Globus pallidus (tissue), 1 donor: Measurements from ENCODE around the gene CDCA3.
A peak's percentile ranks its signal among the peaks of the same experiment; 100 is the strongest.

Experiments
- DNase-seq: peaks from one replicate; pipeline ENCODE4 v3.0.0-alpha.2; 2015; ENCODE audit warnings: low spot score

The CDCA3 gene

DNA sequence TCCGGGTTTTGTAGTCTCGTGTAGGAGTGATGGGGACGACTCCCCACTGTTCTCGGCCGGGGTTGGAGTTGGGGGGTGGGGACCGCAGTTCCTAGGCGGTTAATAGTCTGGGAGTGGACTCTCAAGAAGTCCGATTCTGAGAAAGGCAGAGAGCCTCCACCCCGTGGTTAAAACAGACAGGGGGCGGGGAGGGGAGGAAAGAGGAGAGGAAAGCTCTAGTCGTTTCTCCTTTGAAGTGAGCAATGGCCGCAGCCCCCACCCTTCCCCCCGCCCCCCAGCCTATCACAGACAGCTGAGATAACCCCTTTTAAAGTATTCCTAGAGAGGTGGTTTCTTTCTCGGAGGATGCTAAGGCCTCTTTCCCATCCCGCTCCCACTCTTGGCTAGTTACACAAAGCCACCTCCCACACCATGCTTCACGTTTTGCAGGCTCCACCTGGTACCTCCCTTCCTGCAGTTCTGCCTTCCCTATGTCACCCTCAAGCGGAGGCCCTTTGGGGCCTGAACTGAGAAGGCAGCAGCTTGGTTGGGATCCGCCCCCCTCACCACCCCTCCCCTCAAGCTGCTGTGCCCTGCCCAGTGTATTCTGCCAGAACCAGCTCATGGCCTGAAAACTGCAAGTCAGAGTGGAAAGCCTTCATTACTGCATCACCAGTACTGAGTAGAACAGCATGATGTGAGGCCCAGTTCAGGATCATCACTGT, 1.7 kb upstream of the CDCA3 start:
- DNase-seq, result peak; percentile 73

DNA sequence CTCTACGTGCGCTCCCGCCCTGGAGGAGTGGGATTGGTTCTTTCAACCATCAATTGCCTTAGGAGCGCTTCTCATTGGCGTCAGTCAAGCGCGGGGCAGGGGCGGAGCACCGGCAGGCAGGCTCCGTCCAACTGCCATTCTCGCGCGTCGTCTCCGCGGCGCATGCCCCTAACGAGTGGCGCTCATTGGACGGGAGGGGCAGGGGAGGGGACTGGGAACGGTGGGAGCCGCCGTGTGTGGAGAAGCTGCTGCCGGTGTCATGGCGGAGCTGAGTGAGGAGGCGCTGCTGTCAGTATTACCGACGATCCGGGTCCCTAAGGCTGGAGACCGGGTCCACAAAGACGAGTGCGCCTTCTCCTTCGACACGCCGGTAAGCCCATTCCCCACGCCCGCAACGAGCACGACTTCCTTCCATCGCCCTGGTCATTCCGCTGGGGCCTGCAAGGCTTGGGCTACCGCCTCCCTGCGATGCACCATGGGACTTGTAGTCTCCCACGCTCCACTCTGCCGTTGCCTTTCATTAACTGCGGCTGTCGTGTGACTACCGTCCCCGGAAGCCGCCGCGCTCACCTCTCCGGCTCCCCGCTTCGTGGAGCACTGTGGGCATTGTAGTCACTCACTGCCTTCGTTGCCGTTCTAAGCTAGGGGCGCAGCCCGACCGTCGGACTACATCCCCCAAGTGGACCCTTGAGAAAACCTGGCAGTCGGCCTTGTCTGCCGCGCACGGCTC, 1.0 kb upstream of the CDCA3 start, which contains the start of gene USP5:
Gene USP5 (plus strand): TSS at position 230 of the 730 bp plus-strand sequence. CDS start 30 bp downstream, at position 260.
- peak; percentile 100 for DNase-seq

DNA sequence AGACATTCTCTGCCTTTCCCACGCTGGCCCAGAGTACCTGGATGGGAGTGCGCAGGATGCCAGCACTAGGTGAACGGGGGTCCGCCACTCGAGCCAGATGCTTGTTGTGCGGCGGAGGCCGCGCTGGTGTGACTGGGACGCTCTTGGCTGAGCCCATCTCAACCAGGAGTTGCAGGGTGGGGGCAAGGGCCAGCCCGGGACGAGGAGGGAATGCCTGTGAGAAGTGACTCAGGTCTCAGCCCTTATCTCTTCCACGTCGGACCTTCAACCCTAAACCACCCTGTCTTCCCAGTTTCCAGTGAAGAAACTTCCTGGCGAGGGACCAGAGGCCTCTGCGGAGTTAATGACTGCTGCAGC, 312 bp downstream of the CDCA3 start:
- no peak for DNase-seq

DNA sequence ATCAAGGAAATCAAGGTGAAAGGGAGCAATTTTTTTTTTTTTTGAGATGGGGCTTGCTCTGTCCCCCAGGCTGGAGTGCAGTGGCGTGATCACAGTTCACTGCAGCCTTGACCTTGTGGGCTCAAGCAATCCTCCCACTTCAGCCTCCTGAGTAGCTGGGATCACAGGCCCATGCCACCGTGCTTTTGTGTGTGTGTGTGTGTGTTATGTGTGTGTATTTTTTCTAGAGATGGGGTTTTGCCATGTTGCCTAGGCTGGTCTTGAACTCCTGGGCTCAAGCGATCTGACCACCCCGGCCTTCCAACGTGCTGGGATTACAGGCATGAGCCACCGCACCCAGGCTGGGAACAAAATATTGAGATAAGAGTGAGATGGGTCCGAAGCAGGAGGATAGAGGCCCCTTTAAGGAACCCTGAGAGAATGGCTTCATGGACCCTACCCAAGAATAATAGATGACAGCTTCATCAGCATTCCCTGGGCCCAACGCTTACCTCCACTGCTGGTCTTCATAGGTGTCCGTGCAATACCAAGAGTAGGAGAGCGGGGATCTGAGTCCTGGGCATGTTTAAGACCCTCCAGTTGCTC, 1.0 kb downstream of the CDCA3 start:
- no peak for DNase-seq

DNA sequence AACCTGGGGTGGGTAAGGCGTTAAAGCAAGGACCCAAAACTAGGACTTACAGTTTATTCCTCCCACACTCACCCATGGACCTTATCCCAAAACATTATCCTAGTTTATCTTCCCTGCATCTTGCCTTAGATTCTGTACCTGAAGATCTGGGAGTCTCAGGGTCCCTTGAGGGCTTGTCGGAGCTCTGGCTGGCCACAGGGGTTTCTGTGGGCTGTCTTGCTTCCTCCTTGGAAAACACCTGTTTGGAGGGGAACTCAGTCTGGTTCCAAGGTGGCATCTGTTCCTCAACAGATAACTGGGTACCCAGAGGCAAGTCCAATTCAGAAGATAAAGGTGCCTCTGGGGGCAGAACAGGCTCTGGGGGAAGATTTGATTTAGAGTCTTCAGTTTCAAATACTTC, 1.7 kb downstream of the CDCA3 start:
- no peak for DNase-seq

DNA sequence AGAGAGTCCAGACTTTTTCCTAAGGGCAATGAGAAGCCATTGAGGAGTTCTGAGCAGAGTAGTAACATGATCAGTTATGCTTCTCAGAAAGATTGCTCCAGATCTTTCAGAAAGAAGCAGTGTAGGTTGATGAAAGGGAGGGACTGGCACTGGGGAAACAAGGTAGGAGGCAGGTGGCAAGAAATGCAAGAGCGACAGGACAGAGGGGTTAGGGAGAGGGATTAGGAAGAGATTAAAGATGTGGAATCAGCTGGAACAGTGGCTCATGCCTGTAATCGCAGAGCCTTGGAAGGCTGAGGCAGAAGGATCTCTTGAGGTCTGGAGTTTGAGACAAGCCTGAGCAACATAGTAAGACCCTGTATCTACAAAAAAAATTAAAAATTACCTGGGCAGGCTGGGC, 3.4 kb downstream of the CDCA3 start:
- DNase-seq, result no peak

DNA sequence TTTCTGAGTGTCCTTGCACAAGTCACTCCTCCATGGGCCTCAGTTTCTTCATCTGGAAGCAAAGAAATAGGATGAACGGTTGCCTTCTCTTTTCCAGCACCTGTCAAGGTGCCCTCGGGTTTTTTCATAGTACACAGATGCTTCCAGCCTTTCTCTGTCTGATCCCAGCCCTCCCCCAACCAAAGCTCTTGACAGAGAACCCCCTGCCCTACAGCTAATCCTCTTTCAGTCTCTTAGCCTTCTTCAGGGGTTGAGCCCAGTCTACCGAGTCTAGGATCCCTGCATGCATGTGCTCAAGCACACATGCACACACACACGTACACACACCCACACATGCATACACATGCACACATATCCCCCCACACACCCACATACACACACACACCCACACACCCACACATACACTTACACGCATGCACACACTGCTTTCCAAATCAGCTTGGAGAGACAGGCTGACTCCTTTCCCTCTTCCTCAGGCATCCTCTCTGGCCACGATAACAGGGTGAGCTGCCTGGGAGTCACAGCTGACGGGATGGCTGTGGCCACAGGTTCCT, 4.7 kb downstream of the CDCA3 start:
- no peak for DNase-seq

DNA sequence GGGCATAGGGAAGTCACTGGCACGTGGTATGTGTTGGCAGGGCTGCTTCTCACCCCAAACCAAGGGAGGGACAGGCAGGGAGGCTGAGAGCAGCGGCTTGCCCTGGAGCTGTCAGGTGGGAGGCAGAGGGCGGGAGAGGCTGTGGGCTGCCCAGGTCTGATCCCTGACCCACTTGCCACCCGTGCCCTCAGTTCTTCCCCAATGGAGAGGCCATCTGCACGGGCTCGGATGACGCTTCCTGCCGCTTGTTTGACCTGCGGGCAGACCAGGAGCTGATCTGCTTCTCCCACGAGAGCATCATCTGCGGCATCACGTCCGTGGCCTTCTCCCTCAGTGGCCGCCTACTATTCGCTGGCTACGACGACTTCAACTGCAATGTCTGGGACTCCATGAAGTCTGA, 5.7 kb downstream of the CDCA3 start:
- DNase-seq, result no peak

DNA sequence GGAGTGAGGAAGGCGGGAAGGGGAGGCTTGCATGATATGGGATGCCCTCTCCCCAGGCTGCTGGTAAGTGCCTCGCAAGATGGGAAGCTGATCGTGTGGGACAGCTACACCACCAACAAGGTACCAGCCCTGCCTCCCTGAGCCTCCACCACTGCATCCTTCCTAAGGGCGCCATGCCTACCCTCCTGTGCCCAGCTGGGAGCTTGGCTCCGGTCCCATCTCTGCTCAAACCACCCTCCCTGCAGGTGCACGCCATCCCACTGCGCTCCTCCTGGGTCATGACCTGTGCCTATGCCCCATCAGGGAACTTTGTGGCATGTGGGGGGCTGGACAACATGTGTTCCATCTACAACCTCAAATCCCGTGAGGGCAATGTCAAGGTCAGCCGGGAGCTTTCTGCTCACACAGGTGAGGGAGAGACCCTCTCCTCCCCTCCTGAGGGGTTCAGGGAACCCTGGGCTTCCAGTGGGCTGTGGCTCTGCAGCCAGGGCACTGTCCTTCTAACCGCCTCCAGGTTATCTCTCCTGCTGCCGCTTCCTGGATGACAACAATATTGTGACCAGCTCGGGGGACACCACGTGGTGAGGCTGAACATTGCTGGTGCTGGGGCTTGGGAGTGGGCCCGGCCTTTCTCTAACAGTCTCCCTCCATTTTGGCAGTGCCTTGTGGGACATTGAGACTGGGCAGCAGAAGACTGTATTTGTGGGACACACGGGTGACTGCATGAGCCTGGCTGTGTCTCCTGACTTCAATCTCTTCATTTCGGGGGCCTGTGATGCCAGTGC, 7.8 kb downstream of the CDCA3 start:
- DNase-seq, result no peak

DNA sequence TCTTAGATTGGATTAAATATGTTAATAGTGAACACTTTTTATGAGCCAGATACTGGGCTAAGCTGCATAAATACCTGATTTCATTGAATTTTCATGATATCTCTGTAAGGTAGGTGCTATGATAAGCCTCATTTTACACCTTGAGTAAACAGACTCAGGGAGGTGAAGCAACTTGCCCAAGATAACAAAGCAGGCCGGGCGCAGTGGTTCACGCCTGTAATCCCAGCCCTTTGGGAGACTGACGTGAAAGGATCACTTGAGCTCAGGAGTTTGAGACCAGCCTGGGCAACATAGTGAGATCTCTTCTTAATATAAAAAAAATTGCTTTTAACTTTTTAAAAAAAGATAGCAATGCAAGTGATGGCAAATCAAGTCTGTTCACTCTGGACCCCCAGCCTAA, 9.0 kb downstream of the CDCA3 start:
- DNase-seq, result no peak

DNA sequence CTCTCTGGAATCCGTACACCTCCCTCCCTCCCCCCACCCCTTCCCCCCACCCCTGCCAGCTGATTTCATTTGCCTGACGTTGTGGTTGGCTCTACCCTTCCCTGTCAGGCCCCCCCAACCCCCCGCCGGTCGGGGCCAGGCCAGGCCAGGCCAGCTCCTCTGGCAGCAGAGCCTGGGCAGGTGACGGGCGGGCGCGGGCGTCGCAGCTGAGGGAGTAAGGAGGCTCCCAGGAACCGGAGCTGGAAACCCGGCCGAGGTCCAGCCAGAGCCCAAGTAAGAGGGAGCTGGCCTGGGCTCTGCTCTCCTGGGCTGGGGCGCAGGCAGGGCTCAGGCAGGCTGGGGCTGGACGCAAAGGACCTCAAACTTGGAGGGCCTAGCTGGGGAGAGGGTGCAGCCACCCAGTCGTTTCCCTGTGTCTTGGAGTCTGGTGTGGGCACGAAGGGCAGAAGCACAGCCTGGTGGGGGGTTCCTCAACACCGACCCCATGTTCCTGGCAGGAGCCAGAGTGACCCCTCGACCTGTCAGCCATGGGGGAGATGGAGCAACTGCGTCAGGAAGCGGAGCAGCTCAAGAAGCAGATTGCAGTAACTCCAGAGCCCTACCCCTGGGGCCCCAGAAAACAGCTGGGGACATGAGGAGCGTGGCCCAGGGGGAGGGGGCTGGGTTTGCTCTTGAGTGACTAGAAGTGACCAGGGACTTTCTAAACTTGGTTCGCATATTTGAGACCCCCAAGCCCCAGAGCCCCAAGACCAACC, 10.1 kb downstream of the CDCA3 start, which contains the start of gene GNB3:
Gene GNB3 (plus strand): TSS at position 165 of the 755 bp plus-strand sequence. CDS start 363 bp downstream, at position 528.
- no peak for DNase-seq

DNA sequence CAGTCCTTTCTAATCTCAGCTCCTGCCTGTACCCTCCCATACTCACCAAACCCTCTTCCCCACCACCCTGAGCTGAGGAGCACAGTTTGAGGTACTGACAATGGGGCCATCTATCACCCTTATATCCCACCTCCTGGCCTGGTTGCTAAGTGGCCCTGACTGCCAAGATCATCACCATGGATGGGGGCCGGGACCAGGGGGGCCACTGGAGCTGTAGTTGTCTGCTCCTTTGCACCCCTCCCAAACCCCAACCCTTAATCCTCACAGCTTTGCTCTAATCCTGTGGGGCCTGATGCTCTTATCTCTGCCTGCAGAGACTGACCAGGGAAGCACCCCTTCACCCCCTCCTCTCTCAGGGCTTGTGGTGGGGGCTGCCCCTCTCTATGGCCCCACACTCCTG, 10.8 kb downstream of the CDCA3 start:
- DNase-seq, result no peak

DNA sequence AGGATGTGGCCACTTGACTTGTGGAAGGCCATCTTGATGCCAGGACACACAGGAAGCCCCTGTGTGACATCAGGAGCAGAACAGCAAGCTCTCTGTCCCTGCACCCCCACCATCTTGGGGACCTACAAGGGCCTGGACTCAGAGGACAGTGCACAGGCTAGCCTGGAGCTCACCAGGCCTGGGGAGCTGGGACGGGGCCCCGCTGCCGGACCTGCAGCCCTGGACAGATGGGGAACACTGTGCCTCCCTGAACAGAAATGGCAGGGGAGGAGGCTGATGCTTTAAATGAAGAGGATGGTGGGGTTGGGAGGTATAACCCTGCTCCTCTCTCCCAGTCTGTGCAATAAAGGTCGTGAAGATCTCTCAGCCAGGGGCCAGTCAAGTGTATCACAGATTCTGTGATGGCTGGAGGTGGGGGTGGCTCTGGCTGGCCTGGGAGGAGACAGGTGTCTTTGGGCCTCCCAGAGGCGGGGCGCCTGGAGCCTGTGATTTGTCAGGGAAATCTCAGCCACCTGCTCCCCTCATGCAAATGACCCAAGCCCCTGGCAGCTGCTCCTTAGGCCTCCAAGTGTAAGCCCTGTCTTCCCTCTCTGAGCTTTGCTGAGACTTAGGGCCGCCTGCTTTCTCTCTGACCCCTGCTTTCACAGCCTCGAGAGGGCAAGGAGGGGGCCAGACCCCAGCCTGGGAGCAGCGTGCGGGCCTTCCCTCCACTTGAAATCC, 11.4 kb downstream of the CDCA3 start:
- DNase-seq, result no peak

DNA sequence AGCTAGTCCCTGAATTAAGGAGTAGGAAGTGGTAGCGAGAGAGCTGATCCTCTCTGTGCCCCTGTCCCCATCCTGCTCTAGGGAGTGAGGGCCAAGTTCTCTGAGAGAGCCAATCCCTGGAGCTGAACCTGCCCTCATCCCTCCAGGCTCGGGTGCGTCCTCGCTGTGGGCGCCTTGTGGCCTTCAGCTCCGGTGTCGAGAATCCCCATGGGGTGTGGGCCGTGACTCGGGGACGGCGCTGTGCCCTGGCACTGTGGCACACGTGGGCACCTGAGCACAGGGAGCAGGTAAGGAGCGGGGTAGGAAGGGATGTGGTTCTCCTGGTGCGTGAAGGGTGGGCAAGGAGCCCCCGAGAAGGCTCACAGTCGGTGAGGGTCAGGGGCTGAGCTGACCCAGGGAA, 12.2 kb downstream of the CDCA3 start:
- no peak for DNase-seq

DNA sequence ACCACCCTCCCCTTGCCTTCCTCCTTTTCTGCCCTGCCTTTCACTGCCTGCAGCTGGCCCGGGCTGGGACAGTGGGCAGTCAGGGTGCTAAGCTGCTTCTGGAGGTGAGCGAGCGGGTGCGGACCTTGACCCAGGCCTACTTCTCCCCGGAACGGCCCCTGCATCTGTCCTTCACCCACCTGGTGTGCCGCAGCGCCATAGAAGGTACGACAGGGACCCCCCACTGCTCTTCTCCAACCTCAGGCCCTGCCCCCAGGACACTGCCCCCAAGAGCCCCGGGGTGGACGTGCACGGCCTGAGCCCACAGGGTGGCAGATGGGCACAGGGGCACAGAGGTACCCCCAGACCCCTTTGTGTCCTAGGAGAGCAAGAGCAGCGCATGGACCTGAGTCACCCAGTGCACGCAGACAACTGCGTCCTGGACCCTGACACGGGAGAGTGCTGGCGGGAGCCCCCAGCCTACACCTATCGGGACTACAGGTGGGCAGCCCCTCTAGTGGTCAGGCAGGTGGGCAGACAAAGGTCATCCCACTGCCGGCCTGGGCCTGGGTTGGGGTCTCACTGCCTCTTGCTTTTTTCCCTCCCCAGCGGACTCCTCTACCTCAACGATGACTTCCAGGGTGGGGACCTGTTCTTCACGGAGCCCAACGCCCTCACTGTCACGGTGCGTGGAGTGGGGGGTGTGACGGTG, 13.6 kb downstream of the CDCA3 start:
- DNase-seq, result no peak

DNA sequence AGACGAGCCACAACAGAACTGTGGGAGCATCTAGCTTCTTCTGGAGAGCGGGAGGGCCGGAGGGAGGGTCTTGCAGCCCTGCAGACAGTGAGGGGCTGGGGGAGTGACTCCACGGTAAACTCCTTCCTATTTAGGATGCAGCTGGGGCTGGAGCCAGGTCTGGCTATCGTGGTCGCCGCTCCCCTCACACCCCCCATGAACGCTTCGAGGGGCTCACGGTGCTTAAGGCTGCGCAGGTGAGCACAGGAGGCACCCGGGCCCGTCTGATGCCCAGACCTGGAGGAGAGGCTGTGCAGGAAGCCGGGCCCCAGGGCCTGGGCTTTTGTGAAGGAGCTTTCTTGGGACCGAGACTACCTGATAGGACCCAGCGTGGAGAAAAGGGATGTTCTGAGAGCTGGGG, 14.2 kb downstream of the CDCA3 start:
- no peak for DNase-seq

DNA sequence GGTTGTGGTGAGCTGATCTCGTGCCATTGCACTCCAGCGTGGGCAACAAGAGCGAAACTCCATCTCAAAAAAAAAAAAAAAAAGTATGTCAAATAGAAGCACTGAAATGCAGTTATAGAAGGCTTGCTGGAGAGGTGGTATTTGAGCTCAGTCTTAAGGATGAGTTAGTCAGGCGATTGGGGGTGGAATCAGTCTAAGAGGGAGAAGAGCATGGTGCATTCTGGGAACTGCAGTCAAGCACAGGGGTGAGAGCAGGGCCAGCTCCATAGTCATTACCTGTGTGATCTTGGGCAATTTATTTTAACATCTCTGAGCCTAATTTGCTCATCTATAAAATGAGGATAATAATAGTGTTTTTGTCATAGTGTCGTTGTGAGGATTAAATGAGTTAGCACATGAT, 16.2 kb downstream of the CDCA3 start:
- DNase-seq, result no peak

DNA sequence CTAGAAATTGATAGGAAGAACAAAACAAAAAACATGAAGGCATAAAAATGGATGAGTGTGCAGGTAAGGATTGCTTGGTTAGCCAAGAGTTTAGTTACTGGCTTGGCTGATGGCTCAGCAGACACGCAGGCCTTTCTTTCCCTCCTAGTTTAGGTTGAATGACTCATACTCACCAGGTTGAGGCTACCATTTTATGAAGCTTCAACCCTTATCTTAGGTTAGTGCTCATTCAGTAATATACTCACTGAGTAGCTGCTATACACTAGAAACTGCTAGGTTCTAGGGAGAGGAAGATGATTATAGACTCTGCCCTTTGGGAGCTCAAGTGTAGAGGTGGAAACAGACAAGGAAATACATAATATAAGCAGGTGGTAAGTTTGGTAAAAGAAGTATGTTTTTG, 16.8 kb downstream of the CDCA3 start:
- DNase-seq, result no peak

DNA sequence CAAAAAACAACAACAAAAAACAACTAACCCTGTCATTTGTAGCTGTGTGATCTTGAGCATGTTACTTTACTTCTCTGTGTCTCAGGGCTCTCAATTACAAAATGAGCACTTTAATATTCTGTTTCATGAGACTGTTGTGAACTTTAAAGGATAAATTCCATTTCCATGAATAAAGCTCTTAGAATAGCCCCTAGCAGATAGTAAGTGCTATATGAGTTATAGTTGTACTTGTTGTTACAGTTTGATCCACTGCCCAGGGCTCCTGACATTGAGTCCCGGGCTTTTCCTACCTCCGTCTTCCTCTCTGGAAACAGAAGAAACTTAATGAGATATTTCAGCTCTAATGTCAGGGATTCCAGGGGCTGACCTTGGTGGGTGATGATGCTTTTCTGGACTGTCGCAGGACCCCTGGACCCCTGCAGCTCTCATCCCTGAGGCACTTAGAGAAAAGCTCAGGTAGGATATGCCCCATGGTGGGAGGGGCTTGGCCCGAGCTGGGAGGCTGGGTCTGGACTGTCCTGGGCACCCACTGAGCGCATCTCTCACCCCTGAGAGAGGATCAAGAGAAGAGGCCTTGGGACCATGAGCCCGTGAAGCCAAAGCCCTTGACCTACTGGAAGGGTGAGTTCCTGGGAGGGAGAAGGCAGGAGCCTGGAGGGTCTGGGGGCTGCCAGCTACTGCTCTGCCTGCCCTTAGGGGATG, 17.7 kb downstream of the CDCA3 start:
- DNase-seq, result no peak

DNA sequence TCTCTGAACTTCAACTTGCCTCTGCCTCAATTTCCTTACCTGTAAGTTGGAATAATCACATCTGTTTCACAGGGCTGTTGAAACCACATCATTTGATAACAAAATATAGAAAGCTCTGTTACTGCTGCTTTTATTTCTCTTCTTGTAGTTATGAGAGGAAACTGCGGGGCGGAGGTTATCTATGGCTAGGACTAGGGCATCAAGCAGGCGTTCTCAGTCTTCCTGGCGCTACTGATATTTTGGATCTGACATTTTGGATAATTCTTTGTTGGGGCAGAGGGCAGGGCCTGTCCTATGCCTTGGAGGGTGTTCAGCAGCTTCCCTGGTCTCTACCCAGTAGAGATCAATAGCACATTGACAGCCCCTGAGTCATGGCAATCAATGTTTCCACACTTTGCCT, 19.0 kb downstream of the CDCA3 start:
- no peak for DNase-seq
